GM18499 (cell line): ENCODE results near the gene UTP3.
"Not testable (repeated sequence)": the region's sequence is repeated elsewhere in the genome, so short reads cannot be mapped to it uniquely, and the experiment has no call there.

Experiments
- ATAC-seq: cut with Tn5 transposase; IDR thresholded peaks from one replicate; pipeline ENCODE4 v1.9.1; 2021; ENCODE audit warnings: moderate number of reproducible peaks; ENCODE audit not compliant: insufficient read depth, unreplicated experiment

UTP3 gene

GRCh38 chr4:70714079-70714887 lies 26.0 kb downstream of the UTP3 start:
- peak; percentile 45 for ATAC-seq

GRCh38 chr4:70715097-70715496 lies 26.8 kb downstream of the UTP3 start:
- peak; percentile 4 for ATAC-seq

GRCh38 chr4:70718811-70719604 lies 30.7 kb downstream of the UTP3 start:
- ATAC-seq: no peak

- ATAC-seq: no peak
Measured at GRCh38 chr4:70721747-70722146, 33.4 kb downstream of the UTP3 start, which contains the start of gene RUFY3. Gene RUFY3, plus strand, starts transcription at chr4:70721964. Its CDS starts 610 bp downstream, at chr4:70722574.

- no peak for ATAC-seq
Measured at GRCh38 chr4:70722199-70722791, 34.0 kb downstream of the UTP3 start.

- ATAC-seq: no peak
Measured at GRCh38 chr4:70724463-70724862, 36.1 kb downstream of the UTP3 start.

- no peak for ATAC-seq
Measured at GRCh38 chr4:70725633-70726032, 37.3 kb downstream of the UTP3 start.

- ATAC-seq: not testable (repeated sequence)
Measured at GRCh38 chr4:70726515-70726914, 38.2 kb downstream of the UTP3 start.

GRCh38 chr4:70728091-70728490 lies 39.8 kb downstream of the UTP3 start:
- ATAC-seq: no peak

GRCh38 chr4:70732878-70733277 lies 44.5 kb downstream of the UTP3 start:
- not testable (repeated sequence) for ATAC-seq

- peak; percentile 87 for ATAC-seq
Measured at GRCh38 chr4:70734168-70734954, 46.0 kb downstream of the UTP3 start.

- ATAC-seq: peak; percentile 0
Measured at GRCh38 chr4:70734971-70735370, 46.6 kb downstream of the UTP3 start.

GRCh38 chr4:70735915-70736314 lies 47.6 kb downstream of the UTP3 start:
- ATAC-seq: not testable (repeated sequence)

GRCh38 chr4:70737006-70737405 lies 48.7 kb downstream of the UTP3 start:
- no peak for ATAC-seq

GRCh38 chr4:70737409-70737808 lies 49.1 kb downstream of the UTP3 start:
- ATAC-seq: no peak

- ATAC-seq: no peak
Measured at GRCh38 chr4:70739496-70740337, 51.4 kb downstream of the UTP3 start.
